Muscle of leg (tissue), 11 donors: ENCODE measurements around the gene LHPP. TPM values are rescaled to one million over a fixed set of nuclear protein-coding genes. Genes with fewer than 3 reads are reported as not detected.

ENCODE experiments used
- DNase-seq: peaks from one replicate; pipeline ENCODE4 v3.0.0; 2013
- H3K27ac ChIP-seq: one replicate; pipeline ENCODE4 v1.5.1; 2013; ENCODE audit warnings: mild to moderate bottlenecking, low read length, control low read depth
- H3K27me3 ChIP-seq: one replicate; pipeline ENCODE4 v1.6.1; 2013; ENCODE audit warnings: low read length; ENCODE audit not compliant: control insufficient read depth, insufficient read depth
- H3K36me3 ChIP-seq: one replicate; pipeline ENCODE4 v1.6.1; 2013; ENCODE audit warnings: low read length; ENCODE audit not compliant: control insufficient read depth, insufficient read depth
- H3K4me1 ChIP-seq: one replicate; pipeline ENCODE4 v1.6.1; 2013; ENCODE audit warnings: low read length; ENCODE audit not compliant: control insufficient read depth, insufficient read depth
- H3K4me3 ChIP-seq: one replicate; pipeline ENCODE4 v1.5.1; 2013; ENCODE audit warnings: low read length, control low read depth
- H3K9me3 ChIP-seq: replicated peaks from 2 replicates; pipeline ENCODE4 v1.6.1; 2013; ENCODE audit warnings: low read depth, low read length; ENCODE audit not compliant: control insufficient read depth
- WGBS: methylation state at CpG from one replicate; pipeline ENCODE4 v1.1.5; 2013; ENCODE audit warnings: missing lambda C conversion rate; ENCODE audit not compliant: insufficient coverage; 5-methylcytosine and 5-hydroxymethylcytosine counted together
- polyA plus RNA-seq, 8 donors: library from polyadenylated mRNA; unstranded; fragments of 120-200 nt; gene quantifications; one replicate each; pipeline versions ENCODE4 v1.2.1 to v1.2.3, GENCODE V29; 2013; ENCODE audit warnings: inconsistent platforms in 1 of 8, low replicate concordance in 1 of 8; ENCODE audit not compliant: insufficient read length in 8 of 8, insufficient read depth in 1 of 8
- total RNA-seq: library from RNA; stranded (reverse); fragments of 120-200 nt; gene quantifications from one replicate; pipeline ENCODE4 v1.2.4, GENCODE V29; 2013

LHPP gene
- total and polyA plus RNA-seq, 9 donors = 2.9 to 9.9 (median 8.0) TPM

GRCh38 chr10:124534231-124534798, 72.7 kb downstream of the LHPP start:
- no peaks in the 10 kb centered on the region for H3K9me3 ChIP-seq
- no peaks in the 10 kb centered on the region for H3K27me3 ChIP-seq
- DNase-seq = peak; percentile 63
- H3K36me3 ChIP-seq = no peaks in the 10 kb centered on the region
- peaks cover 36% of the 10 kb centered on the region for H3K4me1 ChIP-seq
- WGBS = 40% methylated on average over 30 of the region's 30 CpGs
- H3K27ac ChIP-seq = no peak overlapping the region
- no peak overlapping the region for H3K4me3 ChIP-seq

GRCh38 chr10:124534826-124535601, 73.4 kb downstream of the LHPP start:
- Histone ChIP-seq H3K4me1 (peaks cover 36% of the 10 kb centered on the region), H3K27me3 (no peaks in the 10 kb centered on the region), H3K27ac (no peak overlapping the region), H3K9me3 (no peaks in the 10 kb centered on the region), H3K36me3 (no peaks in the 10 kb centered on the region), H3K4me3 (no peak overlapping the region)
- 88% methylated on average over 11 of the region's 17 CpGs for WGBS
- no peak for DNase-seq

GRCh38 chr10:124535731-124536495, 74.3 kb downstream of the LHPP start:
- Histone ChIP-seq H3K9me3 (no peaks in the 10 kb centered on the region), H3K4me1 (peaks cover 38% of the 10 kb centered on the region), H3K36me3 (no peaks in the 10 kb centered on the region), H3K4me3 (no peak overlapping the region), H3K27me3 (no peaks in the 10 kb centered on the region), H3K27ac (peak overlapping the region; percentile 55)
- DNase-seq = peak; percentile 64
- 14% methylated on average over 8 of the region's 18 CpGs for WGBS

DNA sequence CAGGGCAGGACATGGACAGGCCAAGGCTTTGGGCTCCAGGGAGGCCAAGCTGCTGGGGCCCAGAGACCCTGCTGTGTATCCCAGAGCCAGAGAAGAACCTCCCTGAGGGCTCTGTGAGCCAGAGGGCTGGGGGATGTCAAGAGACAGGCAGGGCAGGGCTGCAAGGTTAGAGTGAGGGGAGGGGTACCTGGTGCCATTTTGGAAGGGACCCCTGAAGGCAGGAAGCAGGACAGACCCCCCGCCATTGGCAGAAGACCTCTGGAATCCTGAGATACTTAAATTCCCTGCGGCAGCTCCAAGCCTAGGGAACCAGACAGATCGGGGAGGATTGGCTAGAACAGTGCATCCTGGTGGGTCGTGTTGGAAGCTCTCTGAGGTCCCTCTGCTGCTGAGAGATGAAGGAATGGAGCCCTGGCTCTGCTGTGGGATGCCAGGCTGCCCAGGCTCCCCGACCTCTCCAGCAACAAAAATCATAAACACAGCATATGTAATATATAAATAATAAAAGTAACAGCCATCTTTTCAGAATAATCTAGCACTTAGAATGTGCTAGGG, 75.0 kb downstream of the LHPP start:
- no peaks in the 10 kb centered on the region for H3K36me3 ChIP-seq
- no peaks in the 10 kb centered on the region for H3K27me3 ChIP-seq
- no peak overlapping the region for H3K4me3 ChIP-seq
- H3K4me1 ChIP-seq = peaks cover 42% of the 10 kb centered on the region
- H3K9me3 ChIP-seq = no peaks in the 10 kb centered on the region
- no peak for DNase-seq
- 45% methylated on average over 2 of the region's 5 CpGs for WGBS
- H3K27ac ChIP-seq = peak overlapping the region; percentile 42

- Histone ChIP-seq H3K27ac (no peak overlapping the region), H3K4me1 (peaks cover 42% of the 10 kb centered on the region), H3K27me3 (no peaks in the 10 kb centered on the region), H3K9me3 (no peaks in the 10 kb centered on the region), H3K36me3 (no peaks in the 10 kb centered on the region), H3K4me3 (no peak overlapping the region)
- no peak for DNase-seq
- WGBS = 90% methylated on average over 14 of the region's 18 CpGs
Observed at GRCh38 chr10:124537166-124537725, 75.6 kb downstream of the LHPP start.

- Histone ChIP-seq H3K36me3 (no peaks in the 10 kb centered on the region), H3K9me3 (no peaks in the 10 kb centered on the region), H3K4me1 (peaks cover 42% of the 10 kb centered on the region), H3K27ac (no peak overlapping the region), H3K27me3 (no peaks in the 10 kb centered on the region), H3K4me3 (no peak overlapping the region)
- DNase-seq = no peak
- 71% methylated on average over 11 of the region's 13 CpGs for WGBS
Observed at GRCh38 chr10:124537891-124538290, 76.3 kb downstream of the LHPP start.

DNA sequence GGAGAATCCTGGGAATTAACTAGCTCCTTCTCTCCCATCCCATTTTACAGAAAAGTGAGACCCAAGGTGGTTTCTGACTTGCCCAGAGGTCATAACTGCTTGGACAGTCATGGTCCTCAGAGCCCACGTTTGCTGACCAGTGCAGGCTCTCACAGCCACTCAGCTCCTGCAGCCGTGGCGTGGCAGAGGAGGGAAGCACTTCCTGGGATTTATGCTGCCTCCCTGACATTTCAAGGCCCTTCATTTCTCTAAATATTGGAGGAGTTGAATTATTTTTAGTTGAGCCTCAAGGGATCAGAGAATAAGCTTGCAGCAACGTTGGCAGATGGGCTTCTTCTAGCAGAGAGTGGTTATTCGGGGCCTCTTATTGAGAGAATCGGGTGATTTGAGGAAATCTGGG, 77.1 kb downstream of the LHPP start:
- Histone ChIP-seq H3K4me3 (no peak overlapping the region), H3K27me3 (no peaks in the 10 kb centered on the region), H3K4me1 (peaks cover 42% of the 10 kb centered on the region), H3K36me3 (no peaks in the 10 kb centered on the region), H3K9me3 (no peaks in the 10 kb centered on the region), H3K27ac (no peak overlapping the region)
- no peak for DNase-seq
- 59% methylated on average over 3 of the region's 6 CpGs for whole genome bisulfite sequencing

DNA sequence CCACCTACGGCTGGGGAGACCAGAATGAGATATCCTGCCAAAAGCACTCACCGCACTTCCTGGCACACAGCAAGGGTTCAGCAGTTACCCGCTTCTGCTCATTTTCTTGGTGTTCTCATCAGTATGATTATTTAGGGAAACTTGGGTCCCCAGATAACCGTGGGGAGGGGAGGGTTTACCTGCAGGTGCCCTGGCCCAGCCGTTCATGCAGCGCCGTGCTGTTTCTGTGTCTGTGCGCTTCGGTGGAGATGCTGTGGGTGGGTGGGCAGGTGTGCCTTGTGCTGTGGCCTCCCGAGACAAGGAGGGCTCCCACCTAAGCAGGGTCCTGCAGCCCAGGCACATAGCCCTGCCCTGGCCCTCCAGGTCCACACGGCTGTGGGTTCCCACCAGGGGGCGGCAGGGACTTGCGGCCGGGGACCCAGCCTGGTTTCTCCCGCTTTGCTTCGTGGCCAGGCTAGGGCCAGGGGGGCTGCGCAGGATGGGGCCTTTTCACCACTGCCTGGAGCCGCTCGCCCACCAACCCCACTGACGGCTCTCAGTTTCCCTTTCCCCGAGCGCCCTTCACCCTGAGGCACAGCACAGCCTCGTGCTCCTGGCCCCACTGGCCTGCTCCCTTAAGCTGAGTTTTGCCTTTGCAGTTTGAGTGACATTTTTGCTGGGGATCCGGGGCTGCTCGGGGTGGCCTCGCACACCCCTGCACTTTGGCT, 78.5 kb downstream of the LHPP start:
- Histone ChIP-seq H3K27ac (no peak overlapping the region), H3K4me3 (no peak overlapping the region), H3K27me3 (no peaks in the 10 kb centered on the region), H3K4me1 (peaks cover 43% of the 10 kb centered on the region), H3K9me3 (no peaks in the 10 kb centered on the region), H3K36me3 (no peaks in the 10 kb centered on the region)
- WGBS = 21% methylated on average over 18 of the region's 26 CpGs
- DNase-seq = peak; percentile 75

- H3K9me3 ChIP-seq = no peaks in the 10 kb centered on the region
- no peaks in the 10 kb centered on the region for H3K27me3 ChIP-seq
- peaks cover 39% of the 10 kb centered on the region for H3K4me1 ChIP-seq
- no peak overlapping the region for H3K27ac ChIP-seq
- H3K4me3 ChIP-seq = no peak overlapping the region
- no peaks in the 10 kb centered on the region for H3K36me3 ChIP-seq
- 85% methylated on average over 21 of the region's 23 CpGs for WGBS
- DNase-seq = no peak
Observed at GRCh38 chr10:124541076-124541903, 79.7 kb downstream of the LHPP start.
